HepG2 (cell line): ENCODE measurements around the gene PEPD. TPM values are rescaled to one million over a fixed set of nuclear protein-coding genes. Genes with fewer than 3 reads are reported as not detected.

Experiments
- ATAC-seq: fragments of 200-7000 bp; cut with Tn5 transposase; 3 replicates; pipeline ENCODE4 v1.9.1; 2020; ENCODE audit warnings: mild to moderate bottlenecking, moderate library complexity
- BruUV-seq: library from RNA; stranded (reverse); fragments of 400-500 nt; replicated peaks from 2 replicates; lab custom pipeline; 2021; lab: Mats Ljungman, UMichigan
- CTCF ChIA-PET: fragments of 300-600 bp; formaldehyde crosslinking; extraction: SDS; loops from one replicate; lab custom pipeline; 2021; ENCODE audit warnings: low total read pairs, inconsistent platforms, low intra/inter-chr PET ratio; lab: Yijun Ruan, JAX
- POLR2A ChIA-PET: fragments of 350-600 bp; sonication (Branson Sonifier 250); formaldehyde crosslinking; loops from one replicate; lab custom pipeline; 2020; ENCODE audit warnings: antibody characterized with exemption, inconsistent platforms; lab: Yijun Ruan, JAX
- DNase-seq: peaks from one replicate; pipeline ENCODE4 v3.0.0-alpha.2; 2015; ENCODE audit warnings: low spot score
- FAIRE-seq: peaks from 3 replicates; lab custom pipeline; 2011; peaks lifted over from hg19 to GRCh38; lab: Jason Lieb, UNC
- H2AFZ ChIP-seq: one replicate; pipeline ENCODE4 v1.6.1; 2011; ENCODE audit warnings: low read length, inconsistent platforms
- H3K27ac ChIP-seq: fragments of 300-600 bp; 3 replicates; pipeline ENCODE4 v1.8.0; 2011; ENCODE audit warnings: mixed run types, mild to moderate bottlenecking, mixed read lengths, low read length, inconsistent platforms; ENCODE audit not compliant: insufficient read depth; ENCODE audit errors: extremely low read length
- H3K27me3 ChIP-seq, 2 experiments: fragments of 200-600 bp in 1 of 2; 2 replicates in 1 of 2; 3 replicates in 1 of 2; pipeline versions ENCODE4 v1.6.0 to v1.8.0; 2011; ENCODE audit warnings: low read length in 2 of 2, mild to moderate bottlenecking in 2 of 2, moderate library complexity in 2 of 2, inconsistent platforms in 1 of 2; ENCODE audit not compliant: insufficient read depth in 2 of 2, control insufficient read depth in 1 of 2
- H3K36me3 ChIP-seq, 2 experiments: fragments of 200-600 bp in 1 of 2; replicated peaks in 1 of 2; 2 replicates in 1 of 2; 3 replicates in 1 of 2; pipeline versions ENCODE4 v1.5.1 to v1.8.0; 2011; ENCODE audit warnings: low read length in 2 of 2, inconsistent platforms in 1 of 2; ENCODE audit not compliant: insufficient read depth in 2 of 2, control insufficient read depth in 1 of 2
- H3K4me1 ChIP-seq: 2 replicates; pipeline ENCODE4 v1.5.1; 2012; ENCODE audit warnings: low read length, inconsistent platforms; ENCODE audit not compliant: insufficient read depth
- H3K4me2 ChIP-seq: 2 replicates; pipeline ENCODE4 v1.6.0; 2011; ENCODE audit warnings: low read depth, low read length, inconsistent platforms
- H3K4me3 ChIP-seq, 3 experiments: fragments of 200-600 bp in 1 of 3; sonication (generic), shearing (Covaris generic) in 1 of 3; replicated peaks in 1 of 3; 2 replicates each; pipeline ENCODE4 v1.5.1; 2011 to 2016; ENCODE audit warnings: low read length in 3 of 3, inconsistent platforms in 2 of 3, low read depth in 2 of 3, mild to moderate bottlenecking in 2 of 3, control low read depth in 1 of 3, mixed read lengths in 1 of 3; ENCODE audit not compliant: insufficient read depth in 1 of 3
- H3K79me2 ChIP-seq: one replicate; pipeline ENCODE4 v1.6.1; 2011; ENCODE audit warnings: low read length, inconsistent platforms; ENCODE audit not compliant: insufficient read depth
- H3K9ac ChIP-seq: 2 replicates; pipeline ENCODE4 v1.6.0; 2011; ENCODE audit warnings: mild to moderate bottlenecking, low read depth, low read length, inconsistent platforms; ENCODE audit not compliant: insufficient read depth
- H3K9me3 ChIP-seq: 2 replicates; pipeline ENCODE4 v1.5.1; 2012; ENCODE audit warnings: mild to moderate bottlenecking, low read length
- H4K20me1 ChIP-seq: 2 replicates; pipeline ENCODE4 v1.6.0; 2011; ENCODE audit warnings: inconsistent platforms, mild to moderate bottlenecking, low read length, moderate library complexity; ENCODE audit not compliant: insufficient read depth
- CCAR2 ChIP-seq: fragments of 200-400 bp; formaldehyde crosslinking; optimal IDR thresholded peaks from 2 replicates; pipeline ENCODE3; 2018; ENCODE audit warnings: low read depth, mild to moderate bottlenecking, low read length, moderate library complexity
- GATA4 ChIP-seq: sonication (generic); IDR thresholded peaks from 2 replicates; pipeline ENCODE4 v1.6.1; 2016; ENCODE audit warnings: antibody characterized with exemption, low read depth, borderline replicate concordance
- HMG20A ChIP-seq: IDR thresholded peaks from 2 replicates; pipeline ENCODE4 v1.6.1; 2016; ENCODE audit warnings: borderline replicate concordance
- KDM6A ChIP-seq: IDR thresholded peaks from 2 replicates; pipeline ENCODE4 v1.6.1; 2016; ENCODE audit warnings: low read depth
- NBN ChIP-seq: fragments of 450-650 bp; conservative IDR thresholded peaks from 2 replicates; pipeline ENCODE4 v1.6.1; 2017
- SOX5 ChIP-seq: IDR thresholded peaks from 2 replicates; pipeline ENCODE4 v1.6.1; 2016; ENCODE audit warnings: borderline replicate concordance
- TGIF2 ChIP-seq: IDR thresholded peaks from 2 replicates; pipeline ENCODE4 v1.6.1; 2016; ENCODE audit warnings: control low read depth, missing compliant biosample characterization
- ZBTB1 ChIP-seq: sonication (generic); formaldehyde crosslinking; IDR thresholded peaks from 2 replicates; pipeline ENCODE4 v1.4.0; 2020; ENCODE audit warnings: missing genetic modification reagents, borderline replicate concordance
- ZNF296 ChIP-seq: sonication (generic); formaldehyde crosslinking; conservative IDR thresholded peaks from 2 replicates; pipeline ENCODE4 v1.5.0; 2020; ENCODE audit warnings: mild to moderate bottlenecking, missing genetic modification reagents
- ZNF660 ChIP-seq: sonication (generic); formaldehyde crosslinking; IDR thresholded peaks from 2 replicates; pipeline ENCODE4 v1.5.1; 2020; ENCODE audit warnings: mild to moderate bottlenecking, low read depth, missing genetic modification reagents, borderline replicate concordance
- ZNF670 ChIP-seq: sonication (generic); formaldehyde crosslinking; IDR thresholded peaks from 2 replicates; pipeline ENCODE4 v1.8.0; 2022; ENCODE audit warnings: mild to moderate bottlenecking, missing genetic modification reagents, borderline replicate concordance
- ZNF850 ChIP-seq: sonication (generic); formaldehyde crosslinking; conservative IDR thresholded peaks from 2 replicates; pipeline ENCODE4 v1.9.0; 2021; ENCODE audit warnings: mild to moderate bottlenecking, missing genetic modification reagents
- ZSCAN29 ChIP-seq: sonication (generic); formaldehyde crosslinking; conservative IDR thresholded peaks from 2 replicates; pipeline ENCODE4 v1.4.0; 2020; ENCODE audit warnings: mild to moderate bottlenecking, missing genetic modification reagents
- WGBS: methylation state at CpG from one replicate; pipeline ENCODE4 v1.1.6; 2017; ENCODE audit warnings: low lambda C conversion rate; 5-methylcytosine and 5-hydroxymethylcytosine counted together
- in situ Hi-C: cut with HindIII; loops from 2 replicates; pipeline ENCODE4 v1.10.0; 2017; ENCODE audit warnings: low pct_unique_long_range_greater_than_20kb; ENCODE audit not compliant: extremely low pct_ligation_motif_present
- intact Hi-C: fragments of 100-400 bp; cut with micrococcal nuclease; formaldehyde crosslinking; loops from one replicate; pipeline ENCODE4 v1.10.0; 2022; ENCODE audit not compliant: unreplicated experiment
- polyA plus RNA-seq, 8 experiments: library from polyadenylated mRNA; depleted of rRNA in 3 of 8; stranded (reverse) in 7 of 8; unstranded in 1 of 8; fragments of >200 nt; fragmentation: Illumina TruSeq in 4 of 8; extraction: Trizol in 4 of 8; gene quantifications; 2 replicates each; pipeline versions ENCODE4 v1.2.1 to v1.2.3, GENCODE V29; 2011 to 2016; ENCODE audit warnings: low read depth in 4 of 8, missing spikeins in 1 of 8, mixed read lengths in 1 of 8; ENCODE audit not compliant: insufficient read depth in 1 of 8
- total RNA-seq, 5 experiments: library from RNA; depleted of rRNA; stranded (reverse); fragments of >200 nt; fragmentation: Illumina TruSeq; extraction: Trizol; gene quantifications; 2 replicates each; pipeline ENCODE4 v1.2.3, GENCODE V29; 2016; ENCODE audit warnings: low read depth in 1 of 5
- TF ChIP-seq, protein P1 (sequence below): sonication (generic); formaldehyde crosslinking; IDR thresholded peaks from 2 replicates; pipeline ENCODE4 v1.5.0; 2020; ENCODE audit warnings: missing genetic modification reagents
- TF ChIP-seq, protein P2 (sequence below): sonication (generic); formaldehyde crosslinking; IDR thresholded peaks from 2 replicates; pipeline ENCODE4 v1.5.0; 2020; ENCODE audit warnings: mild to moderate bottlenecking, missing genetic modification reagents, borderline replicate concordance
- TF ChIP-seq, protein P3 (sequence below): IDR thresholded peaks from 2 replicates; pipeline ENCODE4 v1.6.1; 2016; ENCODE audit warnings: low read depth, borderline replicate concordance

Gene PEPD
- total and polyA plus RNA-seq, 2 of the 13 experiments (the other 11 are each of a cell fraction or from before 2014, with no cell fraction given): 60.7 to 75.1 TPM

DNA sequence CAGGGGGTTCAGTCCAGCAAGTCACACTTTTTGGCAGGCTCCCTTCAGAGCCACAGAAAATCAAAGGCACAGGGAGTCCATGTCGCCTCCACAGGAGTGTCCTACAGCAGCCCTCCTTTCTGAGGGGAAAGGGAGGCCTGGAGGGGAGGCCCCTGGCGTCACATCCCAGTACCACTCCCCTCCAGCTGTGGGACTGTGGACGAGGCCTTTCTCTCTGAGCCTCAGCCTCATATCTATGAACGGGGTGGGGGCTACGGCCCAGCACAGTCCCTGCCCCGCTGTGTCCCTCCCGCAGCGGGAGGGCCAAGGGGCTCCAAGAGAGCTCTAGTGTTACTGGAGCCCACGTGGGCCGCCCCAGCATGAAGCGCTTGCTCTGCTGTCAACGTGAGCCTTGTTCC, 23.8 kb downstream of the PEPD start:
- Histone ChIP-seq H3K4me1 (no peaks in the 10 kb centered on the region), H3K9me3 (no peaks in the 10 kb centered on the region), H2AFZ (no peak overlapping the region), H3K4me3 (no peak overlapping the region), H3K27me3 (no peaks in the 10 kb centered on the region), H3K79me2 (no peaks in the 10 kb centered on the region), H3K27ac (no peak overlapping the region), H4K20me1 (no peaks in the 10 kb centered on the region), H3K4me2 (no peak overlapping the region), H3K9ac (no peak overlapping the region), H3K36me3 (peaks cover 13 to 17% of the 10 kb centered on the region in 2 experiments; a peak in 4 of 5 replicates)
- FAIRE-seq (no peak), ATAC-seq (no peak), DNase-seq (no peak)
- ChIA-PET POLR2A (interaction anchor here (1.1 kb wide), 1 partner anchor 24 kb away, joined by 3 read pairs; the partner anchor contains the start of gene PEPD), CTCF (no interaction called here)
- intact Hi-C loops (no loop called here), in situ Hi-C loops (no loop called here)
- WGBS: 93% methylated on average over 3 of the region's 12 CpGs
- no peak for TF ChIP-seq ZNF296 (CRISPR knock-in tag)
- TF ChIP-seq ZNF850 (CRISPR knock-in tag): no peak
- no peak for TF ChIP-seq ZNF670
- TF ChIP-seq, protein P1, sequence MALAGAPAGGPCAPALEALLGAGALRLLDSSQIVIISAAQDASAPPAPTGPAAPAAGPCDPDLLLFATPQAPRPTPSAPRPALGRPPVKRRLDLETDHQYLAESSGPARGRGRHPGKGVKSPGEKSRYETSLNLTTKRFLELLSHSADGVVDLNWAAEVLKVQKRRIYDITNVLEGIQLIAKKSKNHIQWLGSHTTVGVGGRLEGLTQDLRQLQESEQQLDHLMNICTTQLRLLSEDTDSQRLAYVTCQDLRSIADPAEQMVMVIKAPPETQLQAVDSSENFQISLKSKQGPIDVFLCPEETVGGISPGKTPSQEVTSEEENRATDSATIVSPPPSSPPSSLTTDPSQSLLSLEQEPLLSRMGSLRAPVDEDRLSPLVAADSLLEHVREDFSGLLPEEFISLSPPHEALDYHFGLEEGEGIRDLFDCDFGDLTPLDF (CRISPR knock-in tag): no peak
- TF ChIP-seq, protein P2, sequence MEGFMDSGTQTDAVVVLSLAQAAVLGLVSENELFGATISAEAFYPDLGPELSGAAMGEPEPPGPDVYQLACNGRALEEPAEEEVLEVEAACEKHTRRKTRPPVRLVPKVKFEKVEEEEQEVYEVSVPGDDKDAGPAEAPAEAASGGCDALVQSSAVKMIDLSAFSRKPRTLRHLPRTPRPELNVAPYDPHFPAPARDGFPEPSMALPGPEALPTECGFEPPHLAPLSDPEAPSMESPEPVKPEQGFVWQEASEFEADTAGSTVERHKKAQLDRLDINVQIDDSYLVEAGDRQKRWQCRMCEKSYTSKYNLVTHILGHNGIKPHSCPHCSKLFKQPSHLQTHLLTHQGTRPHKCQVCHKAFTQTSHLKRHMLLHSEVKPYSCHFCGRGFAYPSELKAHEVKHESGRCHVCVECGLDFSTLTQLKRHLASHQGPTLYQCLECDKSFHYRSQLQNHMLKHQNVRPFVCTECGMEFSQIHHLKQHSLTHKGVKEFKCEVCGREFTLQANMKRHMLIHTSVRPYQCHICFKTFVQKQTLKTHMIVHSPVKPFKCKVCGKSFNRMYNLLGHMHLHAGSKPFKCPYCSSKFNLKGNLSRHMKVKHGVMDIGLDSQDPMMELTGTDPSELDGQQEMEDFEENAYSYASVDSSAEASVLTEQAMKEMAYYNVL (CRISPR knock-in tag): no peak
- no peak for TF ChIP-seq HMG20A (CRISPR knock-in tag)
- TF ChIP-seq SOX5 (CRISPR knock-in tag): no peak
- TF ChIP-seq GATA4: no peak
- TF ChIP-seq NBN: no peak
- TF ChIP-seq CCAR2: no peak
- no peak for TF ChIP-seq ZSCAN29 (CRISPR knock-in tag)
- no peak for TF ChIP-seq KDM6A (CRISPR knock-in tag)
- TF ChIP-seq TGIF2 (CRISPR knock-in tag): no peak
- no peak for TF ChIP-seq ZBTB1
- no peak for TF ChIP-seq ZNF660
- TF ChIP-seq, protein P3, sequence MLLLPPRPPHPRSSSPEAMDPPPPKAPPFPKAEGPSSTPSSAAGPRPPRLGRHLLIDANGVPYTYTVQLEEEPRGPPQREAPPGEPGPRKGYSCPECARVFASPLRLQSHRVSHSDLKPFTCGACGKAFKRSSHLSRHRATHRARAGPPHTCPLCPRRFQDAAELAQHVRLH (CRISPR knock-in tag): no peak
- no TSS peak for BruUV-seq
